Glomerular visceral epithelial cell (primary cell): ENCODE results near the gene TTC22.
"Not testable (repeated sequence)": the region's sequence is repeated elsewhere in the genome, so short reads cannot be mapped to it uniquely, and the experiment has no call there.

ENCODE experiments used
- DNase-seq: peaks from one replicate; pipeline ENCODE4 v3.0.0-alpha.2; 2016; ENCODE audit errors: extremely low spot score

Gene TTC22

GRCh38 chr1:54786778-54787177, 14.3 kb downstream of the TTC22 start:
- DNase-seq, result no peak

- DNase-seq, result no peak
Observed at GRCh38 chr1:54784066-54784465, 17.1 kb downstream of the TTC22 start.

- no peak for DNase-seq
Observed at GRCh38 chr1:54782588-54782987, 18.5 kb downstream of the TTC22 start.

GRCh38 chr1:54782156-54782555, 19.0 kb downstream of the TTC22 start:
- DNase-seq, result no peak

GRCh38 chr1:54781023-54781723, 19.9 kb downstream of the TTC22 start:
- DNase-seq, result no peak

- no peak for DNase-seq
Observed at GRCh38 chr1:54777431-54777830, 23.7 kb downstream of the TTC22 start.

- DNase-seq, result no peak
Observed at GRCh38 chr1:54777011-54777410, 24.1 kb downstream of the TTC22 start.

- not testable (repeated sequence) for DNase-seq
Observed at GRCh38 chr1:54775828-54776721, 25.0 kb downstream of the TTC22 start.

GRCh38 chr1:54774820-54775498, 26.2 kb downstream of the TTC22 start:
- DNase-seq, result peak; percentile 18

GRCh38 chr1:54772951-54773350, 28.2 kb downstream of the TTC22 start:
- DNase-seq, result no peak

- peak; percentile 13 for DNase-seq
Observed at GRCh38 chr1:54768093-54768492, 33.0 kb downstream of the TTC22 start.

- DNase-seq, result peak; percentile 32
Observed at GRCh38 chr1:54767526-54767925, 33.6 kb downstream of the TTC22 start.

GRCh38 chr1:54766726-54767125, 34.4 kb downstream of the TTC22 start:
- no peak for DNase-seq

GRCh38 chr1:54764922-54765561, 36.1 kb downstream of the TTC22 start:
- DNase-seq, result no peak

GRCh38 chr1:54764133-54764921, 36.8 kb downstream of the TTC22 start, which contains the start of gene PARS2:
PARS2 (minus strand) TSS chr1:54764523; CDS start chr1:54759161, 5,362 bp downstream.
- peak; percentile 99 for DNase-seq

- no peak for DNase-seq
Observed at GRCh38 chr1:54763816-54764132, 37.3 kb downstream of the TTC22 start.

- DNase-seq, result no peak
Observed at GRCh38 chr1:54758678-54759348, 42.3 kb downstream of the TTC22 start.

- DNase-seq, result no peak
Observed at GRCh38 chr1:54757833-54758232, 43.3 kb downstream of the TTC22 start.

GRCh38 chr1:54754486-54755285, 46.4 kb downstream of the TTC22 start:
- no peak for DNase-seq

GRCh38 chr1:54754045-54754444, 47.1 kb downstream of the TTC22 start:
- no peak for DNase-seq
